SK-N-SH treated with all-trans-retinoic acid at 6 μM for 48 hours (cell line): ENCODE results near the gene KRTAP10-3.

Experiments
- ATAC-seq: fragments of 200-7000 bp; cut with Tn5 transposase; 3 replicates; pipeline ENCODE4 v1.9.1; 2020; ENCODE audit warnings: mild to moderate bottlenecking, moderate library complexity
- ARNTL ChIP-seq: fragments of 450-650 bp; formaldehyde crosslinking; IDR thresholded peaks from 2 replicates; pipeline ENCODE4 v1.5.0; 2020; ENCODE audit warnings: low read depth, mild to moderate bottlenecking, moderate library complexity, borderline replicate concordance
- BACH2 ChIP-seq: fragments of 250-450 bp; sonication (Bioruptor Pico); IDR thresholded peaks from 2 replicates; pipeline ENCODE4 v1.9.0; 2021; ENCODE audit warnings: mild to moderate bottlenecking, borderline replicate concordance
- CREB5 ChIP-seq: fragments of 250-450 bp; sonication (Bioruptor Pico); IDR thresholded peaks from 2 replicates; pipeline ENCODE4 v1.5.1; 2020; ENCODE audit warnings: low read depth, mild to moderate bottlenecking, moderate library complexity
- CSDC2 ChIP-seq: fragments of 250-450 bp; sonication (Bioruptor Pico); IDR thresholded peaks from 2 replicates; pipeline ENCODE4 v1.5.0; 2020; ENCODE audit warnings: mild to moderate bottlenecking, moderate library complexity
- ESRRG ChIP-seq: fragments of 250-450 bp; sonication (Bioruptor Pico); IDR thresholded peaks from 2 replicates; pipeline ENCODE4 v1.6.1; 2021; ENCODE audit warnings: mild to moderate bottlenecking
- GLIS3 ChIP-seq: fragments of 250-450 bp; sonication (Bioruptor Pico); IDR thresholded peaks from 2 replicates; pipeline ENCODE4 v1.5.0; 2020; ENCODE audit warnings: mild to moderate bottlenecking, moderate library complexity
- ISL1 ChIP-seq: fragments of 250-450 bp; sonication (Bioruptor Pico); IDR thresholded peaks from 2 replicates; pipeline ENCODE4 v2.1.2; 2022; ENCODE audit warnings: mild to moderate bottlenecking, moderate library complexity
- OSR1 ChIP-seq: fragments of 250-450 bp; sonication (Bioruptor Pico); IDR thresholded peaks from 2 replicates; pipeline ENCODE4 v1.8.0; 2022; ENCODE audit warnings: moderate library complexity, mild to moderate bottlenecking, inconsistent platforms
- PATZ1 ChIP-seq: fragments of 250-450 bp; sonication (Bioruptor Pico); IDR thresholded peaks from 2 replicates; pipeline ENCODE4 v1.8.0; 2020; ENCODE audit warnings: mild to moderate bottlenecking, moderate library complexity, borderline replicate concordance
- PPARA ChIP-seq: fragments of 250-450 bp; sonication (Bioruptor Pico); IDR thresholded peaks from 2 replicates; pipeline ENCODE4 v1.5.0; 2020; ENCODE audit warnings: mild to moderate bottlenecking, borderline replicate concordance
- RARB ChIP-seq: fragments of 250-450 bp; sonication (Bioruptor Pico); IDR thresholded peaks from 2 replicates; pipeline ENCODE4 v1.8.0; 2021; ENCODE audit warnings: mild to moderate bottlenecking, moderate library complexity
- SNAI2 ChIP-seq: fragments of 250-450 bp; sonication (Bioruptor Pico); IDR thresholded peaks from 2 replicates; pipeline ENCODE4 v1.5.0; 2020; ENCODE audit warnings: mild to moderate bottlenecking, moderate library complexity
- TCF4 ChIP-seq: fragments of 250-450 bp; sonication (Bioruptor Pico); IDR thresholded peaks from 2 replicates; pipeline ENCODE4 v1.8.0; 2021; ENCODE audit warnings: mild to moderate bottlenecking, moderate library complexity, borderline replicate concordance
- TOX ChIP-seq: fragments of 250-450 bp; sonication (Bioruptor Pico); IDR thresholded peaks from 2 replicates; pipeline ENCODE4 v1.8.0; 2021; ENCODE audit warnings: mild to moderate bottlenecking, moderate library complexity, borderline replicate concordance
- ZC3H10 ChIP-seq: fragments of 250-450 bp; sonication (Bioruptor Pico); IDR thresholded peaks from 2 replicates; pipeline ENCODE4 v1.5.1; 2021; ENCODE audit warnings: mild to moderate bottlenecking, moderate library complexity
- ZFP3 ChIP-seq: fragments of 250-450 bp; sonication (Bioruptor Pico); IDR thresholded peaks from 2 replicates; pipeline ENCODE4 v1.5.0; 2020; ENCODE audit warnings: mild to moderate bottlenecking, moderate library complexity
- ZFP30 ChIP-seq: fragments of 450-650 bp; formaldehyde crosslinking; IDR thresholded peaks from 2 replicates; pipeline ENCODE4 v1.5.0; 2022; ENCODE audit warnings: mild to moderate bottlenecking, moderate library complexity
- ZNF70 ChIP-seq: fragments of 450-650 bp; formaldehyde crosslinking; IDR thresholded peaks from 2 replicates; pipeline ENCODE4 v1.5.0; 2020; ENCODE audit warnings: mild to moderate bottlenecking, moderate library complexity
- ZNF8 ChIP-seq: fragments of 450-650 bp; formaldehyde crosslinking; IDR thresholded peaks from 2 replicates; pipeline ENCODE4 v1.5.0; 2020; ENCODE audit warnings: mild to moderate bottlenecking, moderate library complexity
- TF ChIP-seq, protein P1 (sequence below): fragments of 250-450 bp; sonication (Bioruptor Pico); IDR thresholded peaks from 2 replicates; pipeline ENCODE4 v1.5.0; 2020; ENCODE audit warnings: mild to moderate bottlenecking, moderate library complexity
- TF ChIP-seq, protein P2 (sequence below): fragments of 250-450 bp; sonication (Bioruptor Pico); IDR thresholded peaks from 2 replicates; pipeline ENCODE4 v1.8.0; 2021; ENCODE audit warnings: low read depth, mild to moderate bottlenecking, moderate library complexity, borderline replicate concordance
- TF ChIP-seq, protein P3 (sequence below): fragments of 250-450 bp; sonication (Bioruptor Pico); IDR thresholded peaks from 2 replicates; pipeline ENCODE4 v1.5.1; 2021; ENCODE audit warnings: mild to moderate bottlenecking, moderate library complexity

Gene KRTAP10-3

DNA sequence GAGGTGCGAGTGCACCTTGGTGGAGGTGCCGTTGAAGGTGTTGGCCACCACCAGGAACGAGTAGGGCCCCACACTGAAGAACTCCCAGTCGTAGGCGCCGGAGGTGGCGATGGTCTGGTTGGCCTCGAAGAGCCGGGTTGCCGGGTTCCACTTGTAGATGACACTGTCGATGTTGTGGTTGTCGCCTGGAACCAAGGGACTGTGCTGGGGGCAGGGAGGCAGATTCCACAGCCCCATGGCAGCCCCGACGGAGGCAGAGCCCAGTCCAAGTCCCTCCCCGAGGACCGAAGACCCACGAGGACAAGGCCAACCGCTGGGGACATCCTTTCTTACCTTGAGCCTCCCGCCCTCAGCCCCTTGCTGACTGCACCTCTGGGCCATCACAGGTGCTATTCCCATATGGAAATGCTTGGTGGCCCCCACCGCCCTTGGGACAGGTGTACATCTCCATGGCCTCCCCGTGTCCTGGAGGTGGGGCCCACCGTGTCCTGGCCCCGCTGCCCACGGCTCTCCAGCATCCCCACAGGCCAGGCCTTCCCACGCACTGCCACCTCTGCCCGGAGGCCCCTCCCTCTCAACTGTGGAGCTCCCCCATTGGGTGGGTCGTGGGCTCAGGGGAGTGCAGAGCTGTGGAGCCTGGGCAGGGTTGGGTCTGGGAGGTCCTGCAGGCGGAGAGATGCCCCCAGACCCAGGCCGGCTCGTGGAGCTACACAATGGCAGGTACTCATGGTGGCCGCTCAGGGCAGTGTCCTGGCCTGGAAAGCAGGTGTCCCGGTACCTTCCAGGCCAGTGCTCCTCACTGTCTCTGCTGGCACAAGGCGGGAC is 36.5 kb downstream of the KRTAP10-3 start:
- TF ChIP-seq, protein P1, sequence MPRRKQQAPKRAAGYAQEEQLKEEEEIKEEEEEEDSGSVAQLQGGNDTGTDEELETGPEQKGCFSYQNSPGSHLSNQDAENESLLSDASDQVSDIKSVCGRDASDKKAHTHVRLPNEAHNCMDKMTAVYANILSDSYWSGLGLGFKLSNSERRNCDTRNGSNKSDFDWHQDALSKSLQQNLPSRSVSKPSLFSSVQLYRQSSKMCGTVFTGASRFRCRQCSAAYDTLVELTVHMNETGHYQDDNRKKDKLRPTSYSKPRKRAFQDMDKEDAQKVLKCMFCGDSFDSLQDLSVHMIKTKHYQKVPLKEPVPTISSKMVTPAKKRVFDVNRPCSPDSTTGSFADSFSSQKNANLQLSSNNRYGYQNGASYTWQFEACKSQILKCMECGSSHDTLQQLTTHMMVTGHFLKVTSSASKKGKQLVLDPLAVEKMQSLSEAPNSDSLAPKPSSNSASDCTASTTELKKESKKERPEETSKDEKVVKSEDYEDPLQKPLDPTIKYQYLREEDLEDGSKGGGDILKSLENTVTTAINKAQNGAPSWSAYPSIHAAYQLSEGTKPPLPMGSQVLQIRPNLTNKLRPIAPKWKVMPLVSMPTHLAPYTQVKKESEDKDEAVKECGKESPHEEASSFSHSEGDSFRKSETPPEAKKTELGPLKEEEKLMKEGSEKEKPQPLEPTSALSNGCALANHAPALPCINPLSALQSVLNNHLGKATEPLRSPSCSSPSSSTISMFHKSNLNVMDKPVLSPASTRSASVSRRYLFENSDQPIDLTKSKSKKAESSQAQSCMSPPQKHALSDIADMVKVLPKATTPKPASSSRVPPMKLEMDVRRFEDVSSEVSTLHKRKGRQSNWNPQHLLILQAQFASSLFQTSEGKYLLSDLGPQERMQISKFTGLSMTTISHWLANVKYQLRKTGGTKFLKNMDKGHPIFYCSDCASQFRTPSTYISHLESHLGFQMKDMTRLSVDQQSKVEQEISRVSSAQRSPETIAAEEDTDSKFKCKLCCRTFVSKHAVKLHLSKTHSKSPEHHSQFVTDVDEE (CRISPR knock-in tag): no peak
- TF ChIP-seq ZNF70 (no peak), GLIS3 (no peak), ZC3H10 (CRISPR knock-in tag) (no peak), ARNTL (CRISPR knock-in tag) (no peak), BACH2 (no peak), TOX (no peak), RARB (CRISPR knock-in tag) (no peak), PPARA (CRISPR knock-in tag) (no peak), ISL1 (CRISPR knock-in tag) (no peak), ZNF8 (CRISPR knock-in tag) (no peak), OSR1 (CRISPR knock-in tag) (no peak), ESRRG (no peak)
- TF ChIP-seq, protein P2, sequence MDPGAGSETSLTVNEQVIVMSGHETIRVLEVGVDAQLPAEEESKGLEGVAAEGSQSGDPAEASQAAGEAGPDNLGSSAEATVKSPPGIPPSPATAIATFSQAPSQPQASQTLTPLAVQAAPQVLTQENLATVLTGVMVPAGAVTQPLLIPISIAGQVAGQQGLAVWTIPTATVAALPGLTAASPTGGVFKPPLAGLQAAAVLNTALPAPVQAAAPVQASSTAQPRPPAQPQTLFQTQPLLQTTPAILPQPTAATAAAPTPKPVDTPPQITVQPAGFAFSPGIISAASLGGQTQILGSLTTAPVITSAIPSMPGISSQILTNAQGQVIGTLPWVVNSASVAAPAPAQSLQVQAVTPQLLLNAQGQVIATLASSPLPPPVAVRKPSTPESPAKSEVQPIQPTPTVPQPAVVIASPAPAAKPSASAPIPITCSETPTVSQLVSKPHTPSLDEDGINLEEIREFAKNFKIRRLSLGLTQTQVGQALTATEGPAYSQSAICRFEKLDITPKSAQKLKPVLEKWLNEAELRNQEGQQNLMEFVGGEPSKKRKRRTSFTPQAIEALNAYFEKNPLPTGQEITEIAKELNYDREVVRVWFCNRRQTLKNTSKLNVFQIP (CRISPR knock-in tag): no peak
- TF ChIP-seq, protein P3, sequence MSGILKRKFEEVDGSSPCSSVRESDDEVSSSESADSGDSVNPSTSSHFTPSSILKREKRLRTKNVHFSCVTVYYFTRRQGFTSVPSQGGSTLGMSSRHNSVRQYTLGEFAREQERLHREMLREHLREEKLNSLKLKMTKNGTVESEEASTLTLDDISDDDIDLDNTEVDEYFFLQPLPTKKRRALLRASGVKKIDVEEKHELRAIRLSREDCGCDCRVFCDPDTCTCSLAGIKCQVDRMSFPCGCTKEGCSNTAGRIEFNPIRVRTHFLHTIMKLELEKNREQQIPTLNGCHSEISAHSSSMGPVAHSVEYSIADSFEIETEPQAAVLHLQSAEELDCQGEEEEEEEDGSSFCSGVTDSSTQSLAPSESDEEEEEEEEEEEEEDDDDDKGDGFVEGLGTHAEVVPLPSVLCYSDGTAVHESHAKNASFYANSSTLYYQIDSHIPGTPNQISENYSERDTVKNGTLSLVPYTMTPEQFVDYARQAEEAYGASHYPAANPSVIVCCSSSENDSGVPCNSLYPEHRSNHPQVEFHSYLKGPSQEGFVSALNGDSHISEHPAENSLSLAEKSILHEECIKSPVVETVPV (CRISPR knock-in tag): no peak
- ATAC-seq: no peak

- TF ChIP-seq ZFP30 (CRISPR knock-in tag) (no peak), CSDC2 (CRISPR knock-in tag) (no peak), TCF4 (CRISPR knock-in tag) (no peak), ISL1 (CRISPR knock-in tag) (no peak), TOX (no peak), BACH2 (no peak), CREB5 (CRISPR knock-in tag) (no peak), RARB (CRISPR knock-in tag) (no peak), ZFP3 (CRISPR knock-in tag) (no peak), GLIS3 (no peak), SNAI2 (no peak), ZNF8 (CRISPR knock-in tag) (no peak), ESRRG (no peak), OSR1 (CRISPR knock-in tag) (no peak), PATZ1 (CRISPR knock-in tag) (no peak)
- TF ChIP-seq, protein P2 (CRISPR knock-in tag): no peak
- TF ChIP-seq, protein P3 (CRISPR knock-in tag): no peak
- TF ChIP-seq, protein P1 (CRISPR knock-in tag): no peak
- ATAC-seq: no peak
These were observed 37.2 kb downstream of the KRTAP10-3 start for GRCh38 chr21:44521301-44521927.
